K562 (cell line): ENCODE results near the gene MLXIPL. TPM values are rescaled to one million over a fixed set of nuclear protein-coding genes. Genes with fewer than 3 reads are reported as not detected.

ENCODE experiments used
- ATAC-seq: fragments of 200-7000 bp; cut with Tn5 transposase; 3 replicates; pipeline ENCODE4 v1.9.1; 2020; ENCODE audit warnings: moderate library complexity
- BruUV-seq: library from RNA; stranded (reverse); fragments of 400-500 nt; replicated peaks from 2 replicates; lab custom pipeline; 2021; lab: Mats Ljungman, UMichigan
- CTCF ChIA-PET: fragments of 300-600 bp; formaldehyde crosslinking; extraction: SDS; loops from one replicate; lab custom pipeline; 2021; ENCODE audit warnings: low intra/inter-chr PET ratio; lab: Yijun Ruan, JAX
- POLR2A ChIA-PET: fragments of 300-600, 350-650 bp; sonication (Branson Sonifier 250); formaldehyde crosslinking; extraction: SDS; loops from one replicate; lab custom pipeline; 2021; ENCODE audit warnings: antibody characterized with exemption, inconsistent platforms; lab: Yijun Ruan, JAX
- DNase-seq, 4 experiments: peaks; one replicate each; pipeline versions ENCODE4 v3.0.0 to v3.0.0-alpha.2; 2011 to 2018; ENCODE audit warnings: low spot score in 3 of 4, mixed read lengths in 3 of 4; ENCODE audit errors: extremely low read depth in 1 of 4
- FAIRE-seq: peaks from 2 replicates; lab custom pipeline; 2011; peaks lifted over from hg19 to GRCh38; lab: Jason Lieb, UNC
- H2AFZ ChIP-seq: 2 replicates; pipeline ENCODE4 v1.6.0; 2011; ENCODE audit warnings: low read depth, low read length, control low read depth, inconsistent platforms
- H3K27ac ChIP-seq: fragments of 200-600 bp; 3 replicates; pipeline ENCODE4 v1.8.0; 2011; ENCODE audit warnings: low read depth, mild to moderate bottlenecking, control low read depth, inconsistent platforms, low read length, moderate library complexity, mixed read lengths; ENCODE audit errors: extremely low read depth
- H3K27me3 ChIP-seq, 2 experiments: fragments of 300-600 bp in 1 of 2; 2 replicates in 1 of 2; 3 replicates in 1 of 2; pipeline versions ENCODE4 v1.6.0 to v1.8.0; 2011; ENCODE audit warnings: inconsistent platforms in 2 of 2, low read length in 2 of 2, mild to moderate bottlenecking in 1 of 2, mixed read lengths in 1 of 2, moderate library complexity in 1 of 2; ENCODE audit not compliant: control insufficient read depth in 2 of 2, insufficient read depth in 2 of 2
- H3K36me3 ChIP-seq: fragments of 300-600 bp; 3 replicates; pipeline ENCODE4 v1.8.0; 2011; ENCODE audit warnings: mild to moderate bottlenecking, low read length, inconsistent platforms; ENCODE audit not compliant: control insufficient read depth, insufficient read depth
- H3K4me1 ChIP-seq, 2 experiments: fragments of 200-600 bp in 1 of 2; replicated peaks in 1 of 2; 2 replicates in 1 of 2; 3 replicates in 1 of 2; pipeline versions ENCODE4 v1.5.1 to v1.8.0; 2011; ENCODE audit warnings: inconsistent platforms in 2 of 2, low read length in 2 of 2, mild to moderate bottlenecking in 1 of 2, mixed read lengths in 1 of 2, moderate library complexity in 1 of 2; ENCODE audit not compliant: control insufficient read depth in 2 of 2, insufficient read depth in 2 of 2
- H3K4me2 ChIP-seq: 2 replicates; pipeline ENCODE4 v1.6.1; 2011; ENCODE audit warnings: low read length, control low read depth, inconsistent platforms, mixed read lengths; ENCODE audit not compliant: insufficient read depth
- H3K4me3 ChIP-seq: fragments of 200-600 bp; sonication (generic), shearing (Covaris generic); 2 replicates; pipeline ENCODE4 v1.5.1; 2016; ENCODE audit warnings: control low read depth, inconsistent platforms
- H3K79me2 ChIP-seq: fragments of 200-600 bp; 3 replicates; pipeline ENCODE4 v1.8.0; 2011; ENCODE audit warnings: low read length, inconsistent platforms; ENCODE audit not compliant: control insufficient read depth, insufficient read depth
- H3K9ac ChIP-seq, 2 experiments: 2 replicates each; pipeline versions ENCODE4 v1.6.0 to v1.6.1; 2011; ENCODE audit warnings: low read depth in 2 of 2, low read length in 2 of 2, control low read depth in 1 of 2, inconsistent platforms in 1 of 2, mild to moderate bottlenecking in 1 of 2, mixed read lengths in 1 of 2; ENCODE audit not compliant: insufficient read depth in 1 of 2
- H3K9me1 ChIP-seq: one replicate; pipeline ENCODE4 v1.6.0; 2011; ENCODE audit warnings: inconsistent platforms, mild to moderate bottlenecking, low read length, moderate library complexity; ENCODE audit not compliant: control insufficient read depth, insufficient read depth
- H3K9me3 ChIP-seq: replicated peaks from 2 replicates; pipeline ENCODE4 v1.5.1; 2011; ENCODE audit warnings: low read depth, low read length, inconsistent platforms; ENCODE audit not compliant: control insufficient read depth, insufficient read depth
- H4K20me1 ChIP-seq: replicated peaks from 2 replicates; pipeline ENCODE4 v1.6.1; 2011; ENCODE audit warnings: low read length, inconsistent platforms, mixed read lengths; ENCODE audit not compliant: control insufficient read depth, insufficient read depth
- DEAF1 ChIP-seq: fragments of 450-650 bp; formaldehyde crosslinking; IDR thresholded peaks from 2 replicates; pipeline ENCODE4 v1.4.0; 2020; ENCODE audit warnings: mild to moderate bottlenecking, moderate library complexity
- FOSL1 ChIP-seq: fragments of 200-800 bp; sonication (Bioruptor generic); conservative IDR thresholded peaks from 2 replicates; pipeline ENCODE4 v1.6.1; 2016; ENCODE audit warnings: missing genetic modification characterization, missing compliant biosample characterization
- ILK ChIP-seq: fragments of 450-650 bp; IDR thresholded peaks from 2 replicates; pipeline ENCODE4 v1.6.1; 2016; ENCODE audit warnings: missing genetic modification characterization, low read depth, mild to moderate bottlenecking, missing compliant biosample characterization, moderate library complexity, borderline replicate concordance
- MEF2A ChIP-seq: IDR thresholded peaks from 2 replicates; pipeline ENCODE4 v1.6.1; 2011; ENCODE audit warnings: low read depth, mild to moderate bottlenecking, low read length, moderate library complexity; ENCODE audit not compliant: control insufficient read depth
- MEIS2 ChIP-seq: fragments of 450-650 bp; IDR thresholded peaks from 2 replicates; pipeline ENCODE4 v1.6.1; 2014; ENCODE audit warnings: mild to moderate bottlenecking; ENCODE audit not compliant: partially characterized antibody
- PRPF4 ChIP-seq: fragments of 200-400 bp; formaldehyde crosslinking; IDR thresholded peaks from one replicate; pipeline ENCODE4 v1.6.1; 2017; ENCODE audit warnings: low read length, low read depth, mild to moderate bottlenecking; ENCODE audit not compliant: insufficient read depth, poor library complexity, severe bottlenecking
- SAP30 ChIP-seq: fragments of 200-600 bp; sonication (generic); IDR thresholded peaks from 2 replicates; pipeline ENCODE4 v1.6.1; 2012; ENCODE audit warnings: borderline replicate concordance, low read depth, mild to moderate bottlenecking, moderate library complexity, low read length, control low read depth, inconsistent platforms; ENCODE audit not compliant: insufficient read depth, poor library complexity, severe bottlenecking
- TBP ChIP-seq: optimal IDR thresholded peaks from 2 replicates; pipeline ENCODE3; 2011; ENCODE audit warnings: low read depth, low read length, improper control_type of control experiment
- ZNF655 ChIP-seq: fragments of 250-450 bp; sonication (Bioruptor Pico); IDR thresholded peaks from 2 replicates; pipeline ENCODE4 v1.5.0; 2021
- ZNF696 ChIP-seq: fragments of 250-450 bp; sonication (Bioruptor Pico); conservative IDR thresholded peaks from 2 replicates; pipeline ENCODE4 v1.4.0; 2020; ENCODE audit warnings: mild to moderate bottlenecking, moderate library complexity
- WGBS: fragments of 100-300 bp; shearing (Covaris generic); methylation state at CpG from one replicate; pipeline ENCODE4 v1.1.6; 2016; ENCODE audit warnings: low coverage, mixed read lengths; ENCODE audit not compliant: insufficient coverage; ENCODE audit errors: missing lambda C conversion rate; 5-methylcytosine and 5-hydroxymethylcytosine counted together
- in situ Hi-C: fragments of 300-500 bp; cut with MboI; formaldehyde crosslinking; loops from 4 replicates; pipeline ENCODE4 v1.15.0; 2018; ENCODE audit warnings: inconsistent platforms, mixed read lengths
- intact Hi-C: fragments of 100-400 bp; cut with micrococcal nuclease; formaldehyde crosslinking; loops from 2 replicates; pipeline ENCODE4 v1.14.2; 2022
- polyA plus RNA-seq, 8 experiments: library from polyadenylated mRNA; depleted of rRNA in 4 of 8; stranded (reverse) in 5 of 8; unstranded in 3 of 8; fragments of >200 nt; fragmentation: Nextera tagmentation in 2 of 8; fragmentation: Illumina TruSeq in 1 of 8; extraction: Ambion mirVana in 2 of 8; extraction: Trizol in 1 of 8; gene quantifications; 2 replicates each; pipeline versions ENCODE4 v1.2.1 to v1.2.3, GENCODE V29; 2011 to 2014; ENCODE audit warnings: inconsistent platforms in 1 of 8, missing spikeins in 1 of 8
- total RNA-seq, 7 experiments: library from RNA; depleted of rRNA in 6 of 7; stranded (reverse); fragments of >200 nt in 6 of 7; fragmentation: Illumina TruSeq in 2 of 7; extraction: Trizol in 2 of 7; gene quantifications; 2 replicates each; pipeline versions ENCODE4 v1.2.1 to v1.2.3, GENCODE V29; 2011 to 2021; ENCODE audit warnings: low replicate concordance in 1 of 7

The MLXIPL gene
- total and polyA plus RNA-seq, 9 of the 15 experiments (the other 6 are each of a cell fraction or from before 2014, with no cell fraction given) = 0.11 to 18.4 (median 1.4) TPM

GRCh38 chr7:73593207-73594045, 30.9 kb downstream of the MLXIPL start (continued):
- TF ChIP-seq ZNF696 (CRISPR knock-in tag) = no peak

GRCh38 chr7:73586911-73587310, 37.4 kb downstream of the MLXIPL start:
- H3K4me2 ChIP-seq = no peak overlapping the region
- peak overlapping the region; percentile 68; the same call in 1 of the 3 replicates for H3K27ac ChIP-seq
- no peak overlapping the region for H3K4me3 ChIP-seq
- peak overlapping the region; percentile 97 for H2AFZ ChIP-seq
- H3K4me1 ChIP-seq = peaks cover 14 to 19% of the 10 kb centered on the region in 2 experiments
- peak overlapping the region in 1 of 2 experiments; percentile 18; a peak in 1 of 4 replicates for H3K9ac ChIP-seq
- H4K20me1 ChIP-seq = no peaks in the 10 kb centered on the region
- in situ Hi-C loops = no loop called here
- H3K79me2 ChIP-seq = no peaks in the 10 kb centered on the region
- no peaks in the 10 kb centered on the region for H3K9me1 ChIP-seq
- 85% methylated on average over 12 of the region's 12 CpGs for WGBS
- ATAC-seq (no peak), FAIRE-seq (no peak), DNase-seq (no peak)
- no TSS peak for BruUV-seq
- intact Hi-C loops = no loop called here
- CTCF ChIA-PET = no interaction called here
- H3K9me3 ChIP-seq = no peaks in the 10 kb centered on the region
- no peaks in the 10 kb centered on the region for H3K27me3 ChIP-seq
- no peaks in the 10 kb centered on the region for H3K36me3 ChIP-seq
- TF ChIP-seq SAP30 (no peak), ILK (tag) (no peak), ZNF655 (CRISPR knock-in tag) (no peak), DEAF1 (CRISPR knock-in tag) (no peak), MEIS2 (no peak), MEF2A (no peak), PRPF4 (no peak), TBP (no peak), FOSL1 (tag) (no peak)
- POLR2A ChIA-PET = interaction anchor here (0.8 to 1.1 kb wide), 5 partner anchors 19 to 147 kb away, joined by 3 to 5 read pairs (median 3); partner anchors contain the start of gene BAZ1B
